ENCODE data around the gene PDE3B.

The PDE3B gene

DNA sequence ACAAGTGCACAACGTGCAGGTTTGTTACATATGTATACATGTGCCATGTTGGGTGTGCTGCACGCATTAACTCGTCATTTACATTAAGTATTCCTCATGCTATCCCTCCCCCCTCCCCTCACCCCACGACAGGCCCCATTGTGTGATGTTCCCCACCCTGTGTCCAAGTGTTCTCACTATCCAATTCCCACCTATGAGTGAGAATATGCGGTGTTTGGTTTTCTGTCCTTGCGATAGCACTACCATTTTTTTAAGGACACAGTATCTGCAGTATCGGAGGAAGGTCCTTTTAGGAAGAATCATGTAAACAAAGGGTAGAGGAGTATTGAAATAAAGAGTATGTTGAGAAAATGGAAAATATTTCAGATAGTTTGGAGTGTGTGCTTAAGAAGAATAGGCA, 25.9 kb downstream of the PDE3B start:
- H3K4me3 ChIP-seq (ENCODE audit: low read length), result no peak overlapping the region
- DNase-seq (ENCODE audit: low read depth), result no peak
- TF ChIP-seq, protein P1, sequence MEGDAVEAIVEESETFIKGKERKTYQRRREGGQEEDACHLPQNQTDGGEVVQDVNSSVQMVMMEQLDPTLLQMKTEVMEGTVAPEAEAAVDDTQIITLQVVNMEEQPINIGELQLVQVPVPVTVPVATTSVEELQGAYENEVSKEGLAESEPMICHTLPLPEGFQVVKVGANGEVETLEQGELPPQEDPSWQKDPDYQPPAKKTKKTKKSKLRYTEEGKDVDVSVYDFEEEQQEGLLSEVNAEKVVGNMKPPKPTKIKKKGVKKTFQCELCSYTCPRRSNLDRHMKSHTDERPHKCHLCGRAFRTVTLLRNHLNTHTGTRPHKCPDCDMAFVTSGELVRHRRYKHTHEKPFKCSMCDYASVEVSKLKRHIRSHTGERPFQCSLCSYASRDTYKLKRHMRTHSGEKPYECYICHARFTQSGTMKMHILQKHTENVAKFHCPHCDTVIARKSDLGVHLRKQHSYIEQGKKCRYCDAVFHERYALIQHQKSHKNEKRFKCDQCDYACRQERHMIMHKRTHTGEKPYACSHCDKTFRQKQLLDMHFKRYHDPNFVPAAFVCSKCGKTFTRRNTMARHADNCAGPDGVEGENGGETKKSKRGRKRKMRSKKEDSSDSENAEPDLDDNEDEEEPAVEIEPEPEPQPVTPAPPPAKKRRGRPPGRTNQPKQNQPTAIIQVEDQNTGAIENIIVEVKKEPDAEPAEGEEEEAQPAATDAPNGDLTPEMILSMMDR (conservative IDR thresholded peaks at IDR 0.05; ENCODE audit: low read length), result no peak

DNA sequence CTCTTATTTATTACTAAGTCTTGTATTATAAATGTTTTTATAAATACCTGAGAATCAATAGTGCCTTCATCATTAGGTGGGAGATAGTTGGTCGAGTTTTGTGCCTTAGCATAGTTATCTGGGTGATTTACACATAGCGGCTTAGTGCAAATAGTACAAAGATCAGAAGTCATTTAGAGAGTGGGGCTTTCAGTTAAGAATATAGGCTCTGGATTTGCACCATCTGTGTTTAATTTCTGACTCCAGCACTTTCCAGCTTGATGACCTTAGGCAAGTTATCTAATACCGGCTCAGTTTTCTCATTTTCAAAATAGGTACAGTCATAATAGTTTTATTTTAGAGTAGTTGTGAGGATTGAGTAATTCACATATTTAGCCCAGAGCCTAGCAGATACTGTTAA, 26.4 kb downstream of the PDE3B start:
- no peak overlapping the region for H3K4me3 ChIP-seq (ENCODE audit: low read length)
- no peak for DNase-seq (ENCODE audit: low read depth)
- TF ChIP-seq, protein P1 (conservative IDR thresholded peaks at IDR 0.05; ENCODE audit: low read length), result no peak

DNA sequence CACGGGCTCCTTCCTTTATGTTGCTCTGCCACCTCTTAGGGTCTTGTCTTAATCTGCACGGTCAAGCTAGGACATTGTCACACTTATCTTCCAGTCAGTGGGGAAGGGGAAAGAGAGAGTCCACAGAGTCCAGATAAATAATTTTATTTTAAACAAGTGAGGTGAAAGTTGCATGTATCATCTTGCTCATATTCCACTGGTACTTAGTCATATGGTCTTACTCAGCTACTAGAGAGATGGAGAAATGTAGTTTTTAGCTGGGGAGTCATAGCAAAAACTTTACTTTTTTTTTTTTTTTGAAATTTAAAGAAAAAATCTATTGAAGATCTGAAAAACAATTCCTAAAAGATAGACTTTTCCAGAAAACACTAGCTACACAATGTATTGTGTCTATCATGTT, 29.0 kb downstream of the PDE3B start:
- DNase-seq (ENCODE audit: low read depth), result peak; percentile 45
- H3K4me3 ChIP-seq (ENCODE audit: low read length), result no peak overlapping the region
- TF ChIP-seq, protein P1 (conservative IDR thresholded peaks at IDR 0.05; ENCODE audit: low read length), result no peak

DNA sequence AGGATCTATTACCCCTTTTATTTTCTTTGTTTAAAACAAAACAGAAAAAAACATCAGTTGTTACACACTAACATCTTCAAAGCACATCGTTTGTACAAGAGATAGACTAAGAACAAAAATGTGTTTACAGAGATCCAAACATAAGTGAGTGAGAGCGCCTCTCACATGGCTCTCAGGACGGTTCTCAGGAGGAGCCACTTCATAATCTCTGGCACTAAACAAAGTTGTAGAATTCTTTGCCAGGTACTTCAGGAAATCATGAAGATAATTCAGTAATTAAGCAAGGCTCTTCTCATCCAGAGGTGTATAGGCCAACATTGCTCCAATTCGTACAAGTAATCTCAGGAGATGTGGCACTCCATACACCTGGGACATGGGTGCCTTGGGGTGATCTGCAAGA, 29.8 kb downstream of the PDE3B start:
- TF ChIP-seq, protein P1 (conservative IDR thresholded peaks at IDR 0.05; ENCODE audit: low read length), result no peak

DNA sequence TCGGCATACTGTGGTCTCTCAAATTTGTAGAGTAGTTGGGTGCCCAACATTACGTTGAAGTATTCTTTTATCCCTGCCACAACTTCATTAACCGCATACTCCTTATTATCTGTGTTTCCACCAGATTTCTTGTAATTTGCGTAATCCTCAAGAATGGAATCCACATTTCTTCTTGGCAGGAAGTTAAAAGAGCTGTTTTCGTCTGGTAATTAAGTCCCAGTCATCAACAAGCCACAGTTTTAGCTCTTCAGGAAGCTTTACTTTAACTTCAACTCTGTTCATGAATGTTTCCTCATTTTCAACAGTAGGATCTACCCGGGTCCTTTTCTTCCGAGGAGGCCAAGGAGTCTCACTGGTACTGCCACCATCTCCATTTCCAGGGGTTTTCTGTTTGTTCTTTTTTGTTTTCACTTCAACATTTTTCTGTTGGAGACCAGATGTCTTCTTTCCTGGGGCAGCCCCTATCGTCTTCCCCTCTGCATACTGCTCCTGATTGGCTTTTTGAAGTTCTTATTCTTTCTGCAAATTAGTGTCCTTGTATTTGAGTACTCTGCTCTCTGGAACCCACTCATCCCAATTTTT, 30.3 kb downstream of the PDE3B start:
- peak; percentile 58 for DNase-seq (ENCODE audit: low read depth)
- TF ChIP-seq, protein P1 (conservative IDR thresholded peaks at IDR 0.05; ENCODE audit: low read length), result no peak
- H3K4me3 ChIP-seq (ENCODE audit: low read length), result no peak overlapping the region

More for the DNA sequence above, 29.8 kb downstream of the PDE3B start:
- H3K4me3 ChIP-seq (ENCODE audit: low read length), result no peak overlapping the region
- no peak for DNase-seq (ENCODE audit: low read depth)

DNA sequence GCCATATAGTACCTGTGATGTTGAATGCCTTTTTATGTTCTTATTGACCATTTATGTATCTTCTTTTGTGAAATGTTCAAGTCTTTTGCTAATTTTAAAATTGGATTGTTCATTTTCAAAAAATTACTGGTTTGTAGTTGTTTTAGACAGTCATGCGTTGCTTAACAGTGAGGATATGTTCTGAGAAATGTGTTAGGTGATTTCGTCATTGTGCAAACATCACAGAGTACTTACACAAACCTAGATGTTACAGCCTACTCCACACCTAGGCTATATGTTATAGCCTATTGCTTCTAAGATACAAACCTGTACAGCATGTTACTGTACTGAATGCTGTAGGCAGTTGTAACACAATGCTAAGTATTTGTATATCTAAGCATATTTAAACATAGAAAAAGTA, 32.5 kb downstream of the PDE3B start:
- H3K4me3 ChIP-seq (ENCODE audit: low read length), result no peak overlapping the region
- DNase-seq (ENCODE audit: low read depth), result no peak
- TF ChIP-seq, protein P1 (conservative IDR thresholded peaks at IDR 0.05; ENCODE audit: low read length), result no peak

DNA sequence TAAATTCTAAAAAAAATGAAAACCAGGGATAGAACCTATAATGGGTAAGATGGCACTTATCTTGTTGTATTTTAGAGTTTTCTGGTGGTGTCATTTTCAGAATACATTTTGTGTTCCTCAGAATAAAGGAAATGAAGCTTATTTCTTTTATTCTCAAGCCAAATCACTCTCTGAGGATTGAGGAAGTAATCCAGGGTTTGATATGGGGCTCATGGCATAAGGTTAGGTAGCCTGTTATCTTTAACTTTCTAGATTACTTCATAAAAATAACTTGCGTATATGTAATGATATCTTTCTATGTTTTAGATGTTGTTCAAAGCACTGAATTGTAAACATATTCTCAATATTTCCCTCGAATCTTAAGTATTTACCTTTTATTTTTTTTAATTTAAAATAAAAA, 33.5 kb downstream of the PDE3B start:
- no peak overlapping the region for H3K4me3 ChIP-seq (ENCODE audit: low read length)
- TF ChIP-seq, protein P1 (conservative IDR thresholded peaks at IDR 0.05; ENCODE audit: low read length), result no peak
- no peak for DNase-seq (ENCODE audit: low read depth)
